HepG2 (cell line): Measurements from ENCODE around the gene GLDN. TPM values are rescaled to one million over a fixed set of nuclear protein-coding genes. Genes with fewer than 3 reads are reported as not detected.

Experiments used
- BORCS8-MEF2B ChIP-seq: sonication (generic); formaldehyde crosslinking; IDR thresholded peaks from 2 replicates; pipeline ENCODE4 v1.8.0; 2022; ENCODE audit warnings: mild to moderate bottlenecking, missing genetic modification reagents
- HNF4G ChIP-seq, 2 experiments: sonication (generic) in 1 of 2; formaldehyde crosslinking in 1 of 2; IDR thresholded peaks; 2 replicates each; pipeline versions ENCODE4 v1.4.0 to v1.6.1; 2011 to 2020; ENCODE audit warnings: borderline replicate concordance in 2 of 2, low read depth in 2 of 2, mild to moderate bottlenecking in 2 of 2, low read length in 1 of 2, missing genetic modification reagents in 1 of 2, moderate library complexity in 1 of 2
- HNRNPUL1 ChIP-seq: fragments of 200-400 bp; formaldehyde crosslinking; IDR thresholded peaks from 2 replicates; pipeline ENCODE4 v1.6.1; 2017; ENCODE audit warnings: low read depth, mild to moderate bottlenecking, low read length, moderate library complexity
- HOXA7 ChIP-seq: sonication (generic); formaldehyde crosslinking; IDR thresholded peaks from 2 replicates; pipeline ENCODE4 v1.8.1; 2022; ENCODE audit warnings: mild to moderate bottlenecking, missing genetic modification reagents, moderate library complexity
- JUND ChIP-seq: sonication (generic); formaldehyde crosslinking; IDR thresholded peaks from 2 replicates; pipeline ENCODE4 v1.8.0; 2022; ENCODE audit warnings: mild to moderate bottlenecking, missing genetic modification reagents
- MAZ ChIP-seq, 2 experiments: sonication (generic) in 1 of 2; formaldehyde crosslinking in 1 of 2; IDR thresholded peaks; 2 replicates each; pipeline versions ENCODE4 v1.5.0 to v1.6.1; 2012 to 2020; ENCODE audit warnings: low read depth in 2 of 2, mild to moderate bottlenecking in 2 of 2, borderline replicate concordance in 1 of 2, improper control_type of control experiment in 1 of 2, low read length in 1 of 2, missing genetic modification reagents in 1 of 2, moderate library complexity in 1 of 2
- POLR2AphosphoS2 ChIP-seq: IDR thresholded peaks from 2 replicates; pipeline ENCODE4 v1.6.1; 2011; ENCODE audit warnings: low read depth, low read length, improper control_type of control experiment
- RBAK ChIP-seq: sonication (generic); formaldehyde crosslinking; IDR thresholded peaks from 2 replicates; pipeline ENCODE4 v1.5.1; 2020; ENCODE audit warnings: mild to moderate bottlenecking, missing genetic modification reagents
- REXO4 ChIP-seq: sonication (generic); formaldehyde crosslinking; IDR thresholded peaks from 2 replicates; pipeline ENCODE4 v1.8.0; 2022; ENCODE audit warnings: missing genetic modification reagents, mild to moderate bottlenecking, borderline replicate concordance
- RFX3 ChIP-seq: IDR thresholded peaks from 2 replicates; pipeline ENCODE4 v1.6.1; 2016; ENCODE audit warnings: missing biosample characterization, missing genetic modification reagents
- SIN3B ChIP-seq: fragments of 150-350 bp; IDR thresholded peaks from 2 replicates; pipeline ENCODE4 v1.6.1; 2014; ENCODE audit warnings: low read length
- THYN1 ChIP-seq: sonication (generic); formaldehyde crosslinking; IDR thresholded peaks from 2 replicates; pipeline ENCODE4 v1.8.1; 2023; ENCODE audit warnings: low read depth, mild to moderate bottlenecking, moderate library complexity, missing genetic modification reagents, borderline replicate concordance
- ZNF224 ChIP-seq: sonication (generic); formaldehyde crosslinking; IDR thresholded peaks from 2 replicates; pipeline ENCODE4 v1.5.0; 2020; ENCODE audit warnings: mild to moderate bottlenecking, missing genetic modification reagents
- ZNF768 ChIP-seq: sonication (generic); formaldehyde crosslinking; IDR thresholded peaks from 2 replicates; pipeline ENCODE4 v1.4.0; 2020; ENCODE audit warnings: missing genetic modification reagents
- ZNF839 ChIP-seq: sonication (generic); formaldehyde crosslinking; IDR thresholded peaks from 2 replicates; pipeline ENCODE4 v1.4.0; 2020; ENCODE audit warnings: missing genetic modification reagents, mild to moderate bottlenecking, borderline replicate concordance
- polyA plus RNA-seq, 8 experiments: library from polyadenylated mRNA; depleted of rRNA in 3 of 8; stranded (reverse) in 7 of 8; unstranded in 1 of 8; fragments of >200 nt; fragmentation: Illumina TruSeq in 4 of 8; extraction: Trizol in 4 of 8; gene quantifications; 2 replicates each; pipeline versions ENCODE4 v1.2.1 to v1.2.3, GENCODE V29; 2011 to 2016; ENCODE audit warnings: low read depth in 4 of 8, missing spikeins in 1 of 8, mixed read lengths in 1 of 8; ENCODE audit not compliant: insufficient read depth in 1 of 8
- total RNA-seq, 5 experiments: library from RNA; depleted of rRNA; stranded (reverse); fragments of >200 nt; fragmentation: Illumina TruSeq; extraction: Trizol; gene quantifications; 2 replicates each; pipeline ENCODE4 v1.2.3, GENCODE V29; 2016; ENCODE audit warnings: low read depth in 1 of 5
- TF ChIP-seq, protein P1 (sequence below): sonication (generic); formaldehyde crosslinking; IDR thresholded peaks from 2 replicates; pipeline ENCODE4 v1.8.0; 2022; ENCODE audit warnings: missing genetic modification reagents, mild to moderate bottlenecking, moderate library complexity, borderline replicate concordance
- TF ChIP-seq, protein P2 (sequence below): sonication (generic); formaldehyde crosslinking; IDR thresholded peaks from 2 replicates; pipeline ENCODE4 v1.4.0; 2020; ENCODE audit warnings: missing genetic modification reagents
- TF ChIP-seq, protein P3 (sequence below): sonication (generic); formaldehyde crosslinking; IDR thresholded peaks from 2 replicates; pipeline ENCODE4 v1.4.0; 2020; ENCODE audit warnings: mild to moderate bottlenecking, missing genetic modification reagents
- TF ChIP-seq, protein P4 (sequence below): sonication (generic); formaldehyde crosslinking; IDR thresholded peaks from 2 replicates; pipeline ENCODE4 v1.4.0; 2020; ENCODE audit warnings: missing genetic modification reagents

GLDN gene
- total and polyA plus RNA-seq, 2 of the 13 experiments (the other 11 are each of a cell fraction or from before 2014, with no cell fraction given), result 0.86 to 1.0 TPM

DNA sequence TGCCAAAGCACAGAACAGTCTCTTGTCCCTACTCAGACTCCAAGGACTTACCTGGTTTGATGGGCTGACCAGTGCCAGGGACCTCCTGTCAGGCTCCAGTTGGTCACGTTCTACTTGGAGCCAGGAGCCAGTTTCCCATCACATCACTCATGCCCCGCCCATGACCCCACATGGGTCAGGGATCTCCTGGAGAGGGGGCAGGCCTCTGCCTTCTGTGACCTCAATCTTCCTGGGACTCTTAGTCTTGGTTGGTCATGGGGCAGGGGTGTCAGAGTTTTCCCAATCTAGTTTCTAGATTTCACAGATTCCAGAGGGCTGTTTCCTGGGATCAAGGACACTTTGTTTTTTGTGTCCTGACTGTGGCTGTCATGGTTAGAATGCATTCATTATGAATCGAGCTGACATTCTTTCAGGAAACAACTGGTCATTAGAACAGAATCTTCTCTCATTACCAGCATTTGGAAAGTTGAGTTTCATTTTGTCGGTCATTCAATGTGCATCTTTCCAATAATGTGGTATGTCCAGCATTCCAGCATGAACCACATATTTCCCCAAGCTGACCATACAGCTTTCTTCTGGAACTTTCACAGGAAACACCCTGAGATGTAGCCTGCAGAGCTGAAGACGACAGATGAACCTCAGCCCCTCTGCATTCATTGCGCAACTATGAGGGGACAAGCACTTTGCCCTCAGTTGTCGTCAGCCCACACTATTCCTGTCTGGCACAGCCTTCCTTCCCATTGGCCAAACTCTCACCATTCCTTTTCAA lies 22.9 kb upstream of the GLDN start (continued):
- TF ChIP-seq, protein P1, sequence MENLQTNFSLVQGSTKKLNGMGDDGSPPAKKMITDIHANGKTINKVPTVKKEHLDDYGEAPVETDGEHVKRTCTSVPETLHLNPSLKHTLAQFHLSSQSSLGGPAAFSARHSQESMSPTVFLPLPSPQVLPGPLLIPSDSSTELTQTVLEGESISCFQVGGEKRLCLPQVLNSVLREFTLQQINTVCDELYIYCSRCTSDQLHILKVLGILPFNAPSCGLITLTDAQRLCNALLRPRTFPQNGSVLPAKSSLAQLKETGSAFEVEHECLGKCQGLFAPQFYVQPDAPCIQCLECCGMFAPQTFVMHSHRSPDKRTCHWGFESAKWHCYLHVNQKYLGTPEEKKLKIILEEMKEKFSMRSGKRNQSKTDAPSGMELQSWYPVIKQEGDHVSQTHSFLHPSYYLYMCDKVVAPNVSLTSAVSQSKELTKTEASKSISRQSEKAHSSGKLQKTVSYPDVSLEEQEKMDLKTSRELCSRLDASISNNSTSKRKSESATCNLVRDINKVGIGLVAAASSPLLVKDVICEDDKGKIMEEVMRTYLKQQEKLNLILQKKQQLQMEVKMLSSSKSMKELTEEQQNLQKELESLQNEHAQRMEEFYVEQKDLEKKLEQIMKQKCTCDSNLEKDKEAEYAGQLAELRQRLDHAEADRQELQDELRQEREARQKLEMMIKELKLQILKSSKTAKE, result peak; percentile 56
- TF ChIP-seq SIN3B (no peak), ZNF768 (CRISPR knock-in tag) (no peak), RBAK (CRISPR knock-in tag) (no peak), BORCS8-MEF2B (no peak), REXO4 (no peak), HNF4G (IDR thresholded peaks at IDR 0.05; ENCODE audit: borderline replicate concordance, low read depth, low read length) (peak; percentile 76), HNF4G (CRISPR knock-in tag; IDR thresholded peaks at IDR 0.05; ENCODE audit: borderline replicate concordance, low read depth) (peak; percentile 77; the same call in 1 of the 2 replicates), ZNF839 (CRISPR knock-in tag) (no peak), RFX3 (CRISPR knock-in tag) (no peak), THYN1 (CRISPR knock-in tag) (no peak), HOXA7 (no peak), MAZ (IDR thresholded peaks at IDR 0.05; ENCODE audit: borderline replicate concordance, low read depth, low read length) (no peak), MAZ (CRISPR knock-in tag; IDR thresholded peaks at IDR 0.05; ENCODE audit: low read depth) (no peak), JUND (CRISPR knock-in tag) (peak; percentile 67; the same call in 1 of the 2 replicates), ZNF224 (CRISPR knock-in tag) (no peak), HNRNPUL1 (no peak), POLR2AphosphoS2 (no peak)
- TF ChIP-seq, protein P2, sequence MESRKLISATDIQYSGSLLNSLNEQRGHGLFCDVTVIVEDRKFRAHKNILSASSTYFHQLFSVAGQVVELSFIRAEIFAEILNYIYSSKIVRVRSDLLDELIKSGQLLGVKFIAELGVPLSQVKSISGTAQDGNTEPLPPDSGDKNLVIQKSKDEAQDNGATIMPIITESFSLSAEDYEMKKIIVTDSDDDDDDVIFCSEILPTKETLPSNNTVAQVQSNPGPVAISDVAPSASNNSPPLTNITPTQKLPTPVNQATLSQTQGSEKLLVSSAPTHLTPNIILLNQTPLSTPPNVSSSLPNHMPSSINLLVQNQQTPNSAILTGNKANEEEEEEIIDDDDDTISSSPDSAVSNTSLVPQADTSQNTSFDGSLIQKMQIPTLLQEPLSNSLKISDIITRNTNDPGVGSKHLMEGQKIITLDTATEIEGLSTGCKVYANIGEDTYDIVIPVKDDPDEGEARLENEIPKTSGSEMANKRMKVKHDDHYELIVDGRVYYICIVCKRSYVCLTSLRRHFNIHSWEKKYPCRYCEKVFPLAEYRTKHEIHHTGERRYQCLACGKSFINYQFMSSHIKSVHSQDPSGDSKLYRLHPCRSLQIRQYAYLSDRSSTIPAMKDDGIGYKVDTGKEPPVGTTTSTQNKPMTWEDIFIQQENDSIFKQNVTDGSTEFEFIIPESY (CRISPR knock-in tag), result no peak
- TF ChIP-seq, protein P3, sequence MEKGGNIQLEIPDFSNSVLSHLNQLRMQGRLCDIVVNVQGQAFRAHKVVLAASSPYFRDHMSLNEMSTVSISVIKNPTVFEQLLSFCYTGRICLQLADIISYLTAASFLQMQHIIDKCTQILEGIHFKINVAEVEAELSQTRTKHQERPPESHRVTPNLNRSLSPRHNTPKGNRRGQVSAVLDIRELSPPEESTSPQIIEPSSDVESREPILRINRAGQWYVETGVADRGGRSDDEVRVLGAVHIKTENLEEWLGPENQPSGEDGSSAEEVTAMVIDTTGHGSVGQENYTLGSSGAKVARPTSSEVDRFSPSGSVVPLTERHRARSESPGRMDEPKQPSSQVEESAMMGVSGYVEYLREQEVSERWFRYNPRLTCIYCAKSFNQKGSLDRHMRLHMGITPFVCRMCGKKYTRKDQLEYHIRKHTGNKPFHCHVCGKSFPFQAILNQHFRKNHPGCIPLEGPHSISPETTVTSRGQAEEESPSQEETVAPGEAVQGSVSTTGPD (CRISPR knock-in tag), result 0 out of 2 replicates have a peak, but pooled peaks have one; percentile 37
- TF ChIP-seq, protein P4, sequence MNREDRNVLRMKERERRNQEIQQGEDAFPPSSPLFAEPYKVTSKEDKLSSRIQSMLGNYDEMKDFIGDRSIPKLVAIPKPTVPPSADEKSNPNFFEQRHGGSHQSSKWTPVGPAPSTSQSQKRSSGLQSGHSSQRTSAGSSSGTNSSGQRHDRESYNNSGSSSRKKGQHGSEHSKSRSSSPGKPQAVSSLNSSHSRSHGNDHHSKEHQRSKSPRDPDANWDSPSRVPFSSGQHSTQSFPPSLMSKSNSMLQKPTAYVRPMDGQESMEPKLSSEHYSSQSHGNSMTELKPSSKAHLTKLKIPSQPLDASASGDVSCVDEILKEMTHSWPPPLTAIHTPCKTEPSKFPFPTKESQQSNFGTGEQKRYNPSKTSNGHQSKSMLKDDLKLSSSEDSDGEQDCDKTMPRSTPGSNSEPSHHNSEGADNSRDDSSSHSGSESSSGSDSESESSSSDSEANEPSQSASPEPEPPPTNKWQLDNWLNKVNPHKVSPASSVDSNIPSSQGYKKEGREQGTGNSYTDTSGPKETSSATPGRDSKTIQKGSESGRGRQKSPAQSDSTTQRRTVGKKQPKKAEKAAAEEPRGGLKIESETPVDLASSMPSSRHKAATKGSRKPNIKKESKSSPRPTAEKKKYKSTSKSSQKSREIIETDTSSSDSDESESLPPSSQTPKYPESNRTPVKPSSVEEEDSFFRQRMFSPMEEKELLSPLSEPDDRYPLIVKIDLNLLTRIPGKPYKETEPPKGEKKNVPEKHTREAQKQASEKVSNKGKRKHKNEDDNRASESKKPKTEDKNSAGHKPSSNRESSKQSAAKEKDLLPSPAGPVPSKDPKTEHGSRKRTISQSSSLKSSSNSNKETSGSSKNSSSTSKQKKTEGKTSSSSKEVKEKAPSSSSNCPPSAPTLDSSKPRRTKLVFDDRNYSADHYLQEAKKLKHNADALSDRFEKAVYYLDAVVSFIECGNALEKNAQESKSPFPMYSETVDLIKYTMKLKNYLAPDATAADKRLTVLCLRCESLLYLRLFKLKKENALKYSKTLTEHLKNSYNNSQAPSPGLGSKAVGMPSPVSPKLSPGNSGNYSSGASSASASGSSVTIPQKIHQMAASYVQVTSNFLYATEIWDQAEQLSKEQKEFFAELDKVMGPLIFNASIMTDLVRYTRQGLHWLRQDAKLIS (CRISPR knock-in tag), result no peak
